ENCODE measurements around the gene TNPO3.
"Not testable (repeated sequence)": the region's sequence is repeated elsewhere in the genome, so short reads cannot be mapped to it uniquely, and the experiment has no call there.

Gene TNPO3

DNA sequence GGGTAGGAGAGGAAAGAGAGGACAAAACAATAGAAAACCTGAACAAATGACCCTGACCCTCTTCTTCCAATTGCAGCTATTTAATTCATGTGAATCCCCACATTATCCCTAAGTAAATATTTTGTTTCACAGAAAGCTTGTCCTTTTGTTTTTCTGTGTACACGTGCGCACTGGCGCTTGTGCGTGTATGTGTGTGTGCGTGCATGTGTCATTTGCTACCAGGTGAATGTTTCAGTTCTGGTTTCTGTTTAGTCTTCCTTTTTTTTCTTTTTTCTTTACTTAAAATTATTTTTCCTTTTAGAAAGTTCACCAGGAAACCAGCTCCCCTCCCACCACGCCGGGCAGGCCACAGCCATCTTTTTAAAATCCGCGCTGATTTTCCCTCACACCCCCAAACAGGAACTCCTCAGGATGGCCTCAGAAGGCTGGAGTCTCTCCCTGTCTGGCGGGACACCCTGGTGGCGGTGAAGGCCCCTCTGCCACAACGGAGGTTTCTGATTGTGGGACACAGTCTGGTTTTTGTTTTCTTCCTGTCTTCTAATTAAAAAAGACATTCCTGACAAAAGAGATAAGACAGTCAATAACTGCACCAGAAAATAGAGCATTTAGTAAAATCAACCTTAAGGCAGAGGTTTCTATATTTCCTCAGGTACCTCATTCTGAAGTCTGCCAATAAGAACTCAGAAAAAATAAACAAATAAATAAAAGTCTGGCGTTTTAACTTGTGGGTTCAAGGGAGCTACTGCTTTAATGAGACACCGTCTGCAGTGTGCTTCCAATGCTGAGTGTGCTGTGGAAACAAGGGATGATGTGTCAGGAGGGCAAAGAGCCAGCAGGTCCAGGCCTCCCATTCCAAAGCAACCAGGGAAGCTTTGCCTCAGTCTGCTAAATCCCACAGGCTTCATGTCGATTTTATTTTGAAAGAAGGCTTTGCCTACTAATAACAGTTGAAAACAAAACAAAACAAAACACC lies 99.8 kb downstream of the TNPO3 start:
- no peak for DNase-seq

- no peak for DNase-seq
Measured at GRCh38 chr7:128954150-128954549, 100.8 kb downstream of the TNPO3 start.

- no peak for DNase-seq
Measured at GRCh38 chr7:128951296-128951695, 103.6 kb downstream of the TNPO3 start.

DNA sequence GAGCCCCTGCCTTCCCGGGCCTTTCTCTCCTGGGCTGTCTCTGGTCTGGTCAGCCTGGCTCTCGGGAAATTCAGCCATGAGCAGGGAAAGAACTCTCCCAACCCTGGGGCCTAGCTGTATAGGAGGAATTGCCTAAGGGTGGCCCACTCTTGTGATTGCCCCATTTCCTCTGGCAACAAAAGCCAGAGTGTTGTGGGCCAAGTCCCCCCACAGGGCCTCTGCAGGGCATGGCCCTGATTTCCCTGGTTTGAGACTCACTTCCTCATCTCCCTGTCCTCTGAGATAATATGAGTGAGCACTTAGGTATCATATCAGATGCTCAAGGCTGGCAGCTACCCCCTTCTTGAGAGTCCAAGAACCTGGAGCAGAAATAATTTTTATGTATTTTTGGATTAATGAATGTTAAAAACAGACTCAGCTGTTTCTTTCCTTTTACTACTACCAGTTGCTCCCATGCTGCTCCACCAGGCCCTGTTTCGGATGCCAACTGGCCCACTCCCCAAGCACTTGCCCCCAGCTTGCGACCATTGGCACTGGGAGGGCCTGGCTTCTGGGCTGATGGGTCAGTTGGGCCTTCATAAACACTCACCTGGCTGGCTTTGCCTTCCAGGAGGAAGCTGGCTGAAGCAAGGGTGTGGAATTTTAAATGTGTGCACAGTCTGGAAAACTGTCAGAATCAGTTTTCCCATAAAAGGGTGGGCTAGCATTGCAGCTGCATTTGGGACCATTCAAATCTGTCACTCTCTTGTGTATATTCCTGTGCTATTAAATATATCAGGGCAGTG lies 105.7 kb downstream of the TNPO3 start:
- DNase-seq, result no peak

GRCh38 chr7:128948312-128948973 lies 106.5 kb downstream of the TNPO3 start:
- no peak for DNase-seq

DNA sequence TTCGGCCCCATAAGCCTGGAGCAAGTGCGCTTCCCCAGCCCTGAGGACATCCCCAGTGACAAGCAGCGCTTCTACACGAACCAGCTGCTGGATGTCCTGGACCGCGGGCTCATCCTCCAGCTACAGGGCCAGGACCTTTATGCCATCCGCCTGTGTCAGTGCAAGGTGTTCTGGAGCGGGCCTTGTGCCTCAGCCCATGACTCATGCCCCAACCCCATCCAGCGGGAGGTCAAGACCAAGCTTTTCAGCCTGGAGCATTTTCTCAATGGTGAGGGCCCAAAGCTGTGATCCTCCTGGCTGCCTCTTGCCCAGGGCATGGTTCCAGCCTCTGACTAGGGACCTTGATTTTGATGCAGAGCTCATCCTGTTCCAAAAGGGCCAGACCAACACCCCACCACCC lies 107.1 kb downstream of the TNPO3 start:
- no peak for DNase-seq

DNA sequence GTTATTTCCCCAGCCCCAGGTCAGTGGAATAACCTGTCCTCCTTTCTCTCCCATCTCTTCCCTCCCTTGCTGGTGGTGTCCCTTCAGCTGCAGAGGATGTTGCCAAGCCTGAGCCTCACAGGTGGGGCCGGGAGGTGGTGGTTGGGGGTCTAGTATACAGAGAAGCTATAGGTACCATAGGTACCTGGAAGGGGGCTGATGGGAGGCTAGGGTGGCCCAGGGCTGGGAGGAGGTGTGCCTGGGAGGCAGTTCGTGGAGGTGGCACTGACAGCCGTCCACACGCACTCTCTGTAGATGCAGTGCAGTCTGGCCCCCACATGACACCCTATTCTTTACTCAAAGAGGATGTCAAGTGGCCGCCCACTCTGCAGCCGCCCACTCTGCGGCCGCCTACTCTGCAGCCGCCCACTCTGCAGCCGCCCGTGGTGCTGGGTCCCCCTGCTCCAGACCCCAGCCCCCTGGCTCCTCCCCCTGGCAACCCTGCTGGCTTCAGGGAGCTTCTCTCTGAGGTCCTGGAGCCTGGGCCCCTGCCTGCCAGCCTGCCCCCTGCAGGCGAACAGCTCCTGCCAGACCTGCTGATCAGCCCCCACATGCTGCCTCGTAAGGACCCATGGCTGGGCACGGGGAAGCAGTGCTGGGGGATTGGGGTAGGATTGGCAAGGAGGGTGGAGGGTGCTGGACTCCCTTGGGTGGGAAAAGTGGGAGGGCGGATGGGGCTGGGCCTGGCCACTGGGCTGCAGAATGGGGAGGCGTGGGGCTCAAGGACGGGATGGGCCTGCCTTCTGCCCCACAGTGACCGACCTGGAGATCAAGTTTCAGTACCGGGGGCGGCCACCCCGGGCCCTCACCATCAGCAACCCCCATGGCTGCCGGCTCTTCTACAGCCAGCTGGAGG lies 107.7 kb downstream of the TNPO3 start:
- DNase-seq, result no peak

GRCh38 chr7:128945668-128946366 lies 109.1 kb downstream of the TNPO3 start:
- DNase-seq, result no peak

GRCh38 chr7:128944487-128945236 lies 110.2 kb downstream of the TNPO3 start:
- DNase-seq, result no peak

GRCh38 chr7:128943251-128943650 lies 111.7 kb downstream of the TNPO3 start:
- DNase-seq, result not testable (repeated sequence)

DNA sequence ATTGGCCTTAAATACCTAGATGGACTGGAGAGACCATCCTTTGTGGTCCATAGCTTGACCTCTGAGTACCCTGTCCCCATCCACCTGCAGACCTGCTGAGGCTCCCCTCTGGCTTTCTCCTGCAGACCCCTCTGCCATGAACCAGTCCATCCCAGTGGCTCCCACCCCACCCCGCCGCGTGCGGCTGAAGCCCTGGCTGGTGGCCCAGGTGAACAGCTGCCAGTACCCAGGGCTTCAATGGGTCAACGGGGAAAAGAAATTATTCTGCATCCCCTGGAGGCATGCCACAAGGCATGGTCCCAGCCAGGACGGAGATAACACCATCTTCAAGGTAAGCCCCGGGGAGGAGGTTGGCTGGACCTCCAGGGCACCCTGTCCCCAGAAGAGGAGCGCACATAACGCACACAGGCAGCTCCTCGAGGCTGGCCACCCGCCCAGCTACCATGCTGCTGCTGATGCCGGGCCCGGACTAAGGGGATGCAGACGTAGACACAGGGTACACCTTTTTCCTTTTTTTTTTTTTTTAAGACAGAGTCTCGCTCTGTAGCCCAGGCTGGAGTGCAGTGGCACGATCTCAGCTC lies 112.9 kb downstream of the TNPO3 start:
- DNase-seq, result no peak

GRCh38 chr7:128941323-128941890 lies 113.5 kb downstream of the TNPO3 start:
- no peak for DNase-seq

DNA sequence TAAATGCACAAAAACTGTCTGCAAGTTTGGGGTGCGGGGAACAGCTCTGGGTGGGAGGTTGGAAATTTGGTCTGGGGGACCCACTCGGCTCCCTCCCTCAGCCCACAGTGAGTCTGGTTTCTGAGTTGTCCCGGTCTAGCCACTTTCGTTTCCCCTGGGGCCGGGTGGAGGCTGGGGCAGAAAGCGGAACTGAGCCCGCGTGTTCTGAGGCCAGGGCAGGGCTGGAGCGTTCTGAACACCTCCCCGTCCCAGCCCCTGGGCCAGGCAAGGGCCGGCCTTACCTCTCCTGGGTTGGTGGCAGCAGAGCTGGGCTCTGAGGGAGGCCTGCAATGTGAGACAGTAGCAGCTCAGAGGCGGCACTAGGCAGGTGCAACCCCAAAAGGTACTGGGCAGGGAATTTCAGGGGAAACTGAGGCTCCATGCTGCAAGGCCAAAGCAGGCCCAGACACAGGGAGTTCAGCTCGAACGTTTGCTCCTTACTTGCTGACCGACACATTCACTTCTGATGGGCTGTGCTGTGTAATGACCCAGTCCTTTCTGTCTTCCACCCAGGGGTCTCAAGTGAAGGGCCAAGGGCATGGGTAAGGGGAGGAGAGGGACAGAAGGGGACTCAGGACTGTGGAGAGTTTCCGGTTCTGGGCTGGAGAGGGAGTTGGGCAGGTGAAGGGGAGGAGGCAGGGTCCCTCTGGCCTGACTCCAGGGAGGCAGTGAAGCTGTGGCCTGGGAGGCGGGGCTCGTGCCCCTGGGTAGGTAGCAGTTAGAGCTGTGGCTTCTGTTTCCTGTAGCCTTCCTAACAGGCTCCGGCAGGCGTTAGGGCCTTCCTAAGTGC lies 114.2 kb downstream of the TNPO3 start:
- no peak for DNase-seq

DNA sequence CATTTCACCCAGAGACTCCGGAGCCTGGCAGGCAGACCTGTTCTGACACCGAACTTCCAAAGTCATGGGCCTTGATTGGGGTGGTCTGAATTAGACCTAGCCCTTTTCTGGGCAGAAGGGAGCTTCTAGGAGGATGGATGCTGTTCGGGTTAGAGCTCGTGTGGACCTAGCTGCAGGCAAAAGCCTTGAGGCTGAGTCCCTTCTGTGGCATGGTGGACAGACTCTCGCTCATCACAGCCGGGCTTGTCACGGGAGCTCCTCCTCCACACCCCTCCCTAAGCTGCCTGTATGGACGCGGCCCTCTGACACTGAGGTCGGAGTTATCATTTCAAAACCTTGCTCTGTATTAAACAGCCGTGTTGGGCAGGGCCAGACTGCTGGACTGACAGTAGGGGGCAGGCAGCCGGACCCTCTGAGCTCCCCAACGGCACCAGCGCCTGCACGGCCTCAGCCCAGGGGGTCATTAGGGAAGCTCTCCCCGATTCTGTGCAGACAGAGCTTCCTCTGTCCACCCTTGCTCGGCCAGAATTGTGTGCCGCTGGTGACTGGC lies 115.0 kb downstream of the TNPO3 start:
- no peak for DNase-seq

DNA sequence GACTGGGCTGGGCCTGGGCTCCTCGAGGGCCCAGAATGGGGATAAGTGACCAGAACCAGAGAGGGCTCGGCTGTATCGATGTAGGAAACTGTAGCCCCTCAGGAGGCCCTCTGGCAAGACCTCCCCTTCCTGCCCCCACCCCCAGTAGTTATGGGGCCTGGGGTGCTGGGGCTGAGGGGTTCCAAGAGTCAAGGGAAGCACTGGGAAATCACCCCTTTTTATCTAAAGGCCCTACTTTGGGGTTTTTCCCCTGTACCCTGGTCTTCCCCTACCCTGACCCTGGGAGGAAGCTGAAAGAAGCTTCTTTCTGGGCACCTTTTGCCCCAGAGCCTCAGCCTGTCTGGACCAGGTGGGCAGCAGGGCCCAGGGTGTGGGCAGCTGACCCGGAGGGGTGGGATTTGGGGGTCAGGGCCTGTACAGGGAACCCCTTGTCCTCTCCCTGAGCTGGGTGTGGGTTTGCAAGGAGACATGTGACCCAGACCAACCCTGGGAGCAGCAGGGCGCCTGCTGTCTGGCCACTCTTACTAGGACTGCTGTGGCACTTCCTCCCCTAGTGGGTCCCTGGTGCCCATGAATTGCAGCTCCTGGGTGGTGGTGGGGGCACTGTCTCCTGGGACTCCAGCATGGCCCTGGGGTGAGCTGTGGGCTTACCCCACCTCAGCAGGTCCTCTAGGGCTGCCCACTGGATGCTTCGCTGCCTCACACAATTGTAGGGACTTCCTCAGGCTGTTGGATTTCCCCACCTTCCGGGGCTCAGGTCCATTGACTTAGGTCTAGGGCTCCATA lies 115.6 kb downstream of the TNPO3 start:
- DNase-seq, result no peak

- no peak for DNase-seq
Measured at GRCh38 chr7:128938544-128939074, 116.3 kb downstream of the TNPO3 start.

DNA sequence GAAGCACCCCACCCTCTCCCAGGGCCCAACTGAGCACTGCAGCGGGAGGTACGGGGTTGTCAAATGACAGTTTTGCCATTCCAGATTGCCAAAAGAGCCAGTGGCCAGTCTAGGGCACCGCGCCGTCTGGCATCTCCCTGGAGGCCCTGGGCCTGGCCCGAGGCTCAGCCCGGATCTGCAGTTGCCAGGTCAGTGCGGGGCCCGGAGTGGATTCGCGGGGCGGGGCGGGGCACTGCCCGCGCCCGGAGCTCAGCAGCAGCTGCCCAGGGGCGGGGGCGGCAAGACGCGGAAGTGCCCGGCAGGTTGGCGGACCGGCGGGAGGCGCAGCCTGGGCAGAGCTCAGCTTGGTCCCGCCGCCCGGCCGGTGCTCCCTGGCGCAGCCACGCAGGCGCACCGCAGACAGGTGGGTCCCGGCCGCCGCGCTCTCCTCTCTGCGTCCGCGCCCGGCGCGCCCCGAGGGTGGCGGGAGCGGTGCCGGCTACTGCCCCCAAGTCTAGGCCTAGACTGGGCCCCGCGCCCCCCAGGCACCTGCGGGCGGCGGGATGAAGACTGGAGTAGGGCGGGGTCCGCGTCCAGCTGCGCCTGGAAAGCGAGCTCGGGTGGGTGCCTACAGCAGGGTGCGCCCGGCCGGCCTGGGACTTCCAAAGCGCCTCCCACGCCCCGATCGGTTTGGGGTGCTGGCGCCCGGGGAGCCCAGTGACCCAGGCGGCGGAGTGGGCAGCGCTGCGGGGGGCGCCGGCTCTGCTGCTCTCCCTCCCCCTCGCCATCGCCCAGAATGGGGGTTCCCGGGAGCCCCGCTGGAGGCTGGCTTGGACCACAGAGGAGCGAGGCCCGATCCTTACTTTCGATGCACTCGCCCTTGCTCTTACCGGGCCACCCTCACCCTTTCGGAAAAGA lies 117.0 kb downstream of the TNPO3 start, which contains the start of gene IRF5:
Gene IRF5 (plus strand): TSS at position 281 of the 897 bp plus-strand sequence. CDS start 4,155 bp downstream, outside the sequence.
- no peak for DNase-seq
